Measurements from ENCODE around the gene MRPS7.

DNA sequence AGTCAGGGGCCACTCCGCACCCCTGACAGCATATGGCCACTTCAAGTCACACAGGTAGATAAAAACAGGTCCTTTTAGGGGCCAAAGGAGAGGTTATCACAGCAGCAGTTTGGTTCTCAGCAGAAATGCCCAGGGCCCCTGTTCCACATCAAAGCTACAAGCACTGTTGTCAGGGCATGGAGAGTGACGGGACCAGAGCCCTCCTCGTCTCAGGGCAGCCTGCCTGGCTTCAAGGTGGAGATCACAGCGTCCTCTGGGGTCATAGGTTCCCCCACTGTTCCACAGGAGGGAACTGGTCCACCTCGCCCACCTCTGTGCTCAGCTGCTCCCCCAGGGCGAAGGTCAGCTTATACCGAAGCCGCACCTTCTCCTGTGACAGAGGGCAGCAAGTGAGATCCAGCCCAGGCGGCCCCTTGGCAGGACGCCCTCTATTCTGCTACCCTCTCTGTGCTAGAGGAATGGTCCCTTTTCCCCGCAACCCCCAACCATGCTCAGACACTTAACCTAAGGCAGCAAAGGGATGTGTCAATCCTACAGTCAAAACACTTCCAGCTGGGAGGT lies 23.6 kb upstream of the MRPS7 start:
- TF ChIP-seq, protein P1, sequence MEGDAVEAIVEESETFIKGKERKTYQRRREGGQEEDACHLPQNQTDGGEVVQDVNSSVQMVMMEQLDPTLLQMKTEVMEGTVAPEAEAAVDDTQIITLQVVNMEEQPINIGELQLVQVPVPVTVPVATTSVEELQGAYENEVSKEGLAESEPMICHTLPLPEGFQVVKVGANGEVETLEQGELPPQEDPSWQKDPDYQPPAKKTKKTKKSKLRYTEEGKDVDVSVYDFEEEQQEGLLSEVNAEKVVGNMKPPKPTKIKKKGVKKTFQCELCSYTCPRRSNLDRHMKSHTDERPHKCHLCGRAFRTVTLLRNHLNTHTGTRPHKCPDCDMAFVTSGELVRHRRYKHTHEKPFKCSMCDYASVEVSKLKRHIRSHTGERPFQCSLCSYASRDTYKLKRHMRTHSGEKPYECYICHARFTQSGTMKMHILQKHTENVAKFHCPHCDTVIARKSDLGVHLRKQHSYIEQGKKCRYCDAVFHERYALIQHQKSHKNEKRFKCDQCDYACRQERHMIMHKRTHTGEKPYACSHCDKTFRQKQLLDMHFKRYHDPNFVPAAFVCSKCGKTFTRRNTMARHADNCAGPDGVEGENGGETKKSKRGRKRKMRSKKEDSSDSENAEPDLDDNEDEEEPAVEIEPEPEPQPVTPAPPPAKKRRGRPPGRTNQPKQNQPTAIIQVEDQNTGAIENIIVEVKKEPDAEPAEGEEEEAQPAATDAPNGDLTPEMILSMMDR (IDR thresholded peaks at IDR 0.05; ENCODE audit: insufficient read depth, low read length, poor library complexity, severe bottlenecking) = no peak
- TF ChIP-seq EZH2phosphoT487 (conservative IDR thresholded peaks at IDR 0.05; ENCODE audit: low read length) = no peak

All from SU-DHL-6 (cell line).